WI38 (cell line): ENCODE measurements around the gene CDH23.

ENCODE experiments used
- H3K4me3 ChIP-seq: 2 replicates; pipeline ENCODE4 v1.5.1; 2011; ENCODE audit warnings: low read depth, mild to moderate bottlenecking, control low read depth, low read length
- CTCF ChIP-seq: IDR thresholded peaks from 2 replicates; pipeline ENCODE4 v1.5.1; 2012; ENCODE audit warnings: low read depth, mild to moderate bottlenecking, control low read depth, low read length

CDH23 gene

GRCh38 chr10:71644307-71645180 is 247.8 kb downstream of the CDH23 start:
- H3K4me3 ChIP-seq: no peak overlapping the region
- TF ChIP-seq CTCF: no peak

GRCh38 chr10:71645185-71645584 is 248.5 kb downstream of the CDH23 start:
- TF ChIP-seq CTCF: no peak
- H3K4me3 ChIP-seq: no peak overlapping the region

- H3K4me3 ChIP-seq: no peak overlapping the region
- TF ChIP-seq CTCF: no peak
These were observed 249.3 kb downstream of the CDH23 start for GRCh38 chr10:71646037-71646436.

- no peak overlapping the region for H3K4me3 ChIP-seq
- TF ChIP-seq CTCF: no peak
These were observed 250.0 kb downstream of the CDH23 start for GRCh38 chr10:71646592-71647292.

- peak; percentile 24; the same call in 1 of the 2 replicates for TF ChIP-seq CTCF
These were observed 251.0 kb downstream of the CDH23 start for GRCh38 chr10:71647526-71648253.

GRCh38 chr10:71648254-71648932 is 251.7 kb downstream of the CDH23 start:
- TF ChIP-seq CTCF: no peak
- no peak overlapping the region for H3K4me3 ChIP-seq

More at GRCh38 chr10:71647526-71648253, 251.0 kb downstream of the CDH23 start:
- no peak overlapping the region for H3K4me3 ChIP-seq
